ENCODE measurements around the gene NPTX2.
A peak's percentile ranks its signal among the peaks of the same experiment; 100 is the strongest.
"Not testable (repeated sequence)": the region's sequence is repeated elsewhere in the genome, so short reads cannot be mapped to it uniquely, and the experiment has no call there.

The NPTX2 gene, protein sequence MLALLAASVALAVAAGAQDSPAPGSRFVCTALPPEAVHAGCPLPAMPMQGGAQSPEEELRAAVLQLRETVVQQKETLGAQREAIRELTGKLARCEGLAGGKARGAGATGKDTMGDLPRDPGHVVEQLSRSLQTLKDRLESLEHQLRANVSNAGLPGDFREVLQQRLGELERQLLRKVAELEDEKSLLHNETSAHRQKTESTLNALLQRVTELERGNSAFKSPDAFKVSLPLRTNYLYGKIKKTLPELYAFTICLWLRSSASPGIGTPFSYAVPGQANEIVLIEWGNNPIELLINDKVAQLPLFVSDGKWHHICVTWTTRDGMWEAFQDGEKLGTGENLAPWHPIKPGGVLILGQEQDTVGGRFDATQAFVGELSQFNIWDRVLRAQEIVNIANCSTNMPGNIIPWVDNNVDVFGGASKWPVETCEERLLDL

DNA sequence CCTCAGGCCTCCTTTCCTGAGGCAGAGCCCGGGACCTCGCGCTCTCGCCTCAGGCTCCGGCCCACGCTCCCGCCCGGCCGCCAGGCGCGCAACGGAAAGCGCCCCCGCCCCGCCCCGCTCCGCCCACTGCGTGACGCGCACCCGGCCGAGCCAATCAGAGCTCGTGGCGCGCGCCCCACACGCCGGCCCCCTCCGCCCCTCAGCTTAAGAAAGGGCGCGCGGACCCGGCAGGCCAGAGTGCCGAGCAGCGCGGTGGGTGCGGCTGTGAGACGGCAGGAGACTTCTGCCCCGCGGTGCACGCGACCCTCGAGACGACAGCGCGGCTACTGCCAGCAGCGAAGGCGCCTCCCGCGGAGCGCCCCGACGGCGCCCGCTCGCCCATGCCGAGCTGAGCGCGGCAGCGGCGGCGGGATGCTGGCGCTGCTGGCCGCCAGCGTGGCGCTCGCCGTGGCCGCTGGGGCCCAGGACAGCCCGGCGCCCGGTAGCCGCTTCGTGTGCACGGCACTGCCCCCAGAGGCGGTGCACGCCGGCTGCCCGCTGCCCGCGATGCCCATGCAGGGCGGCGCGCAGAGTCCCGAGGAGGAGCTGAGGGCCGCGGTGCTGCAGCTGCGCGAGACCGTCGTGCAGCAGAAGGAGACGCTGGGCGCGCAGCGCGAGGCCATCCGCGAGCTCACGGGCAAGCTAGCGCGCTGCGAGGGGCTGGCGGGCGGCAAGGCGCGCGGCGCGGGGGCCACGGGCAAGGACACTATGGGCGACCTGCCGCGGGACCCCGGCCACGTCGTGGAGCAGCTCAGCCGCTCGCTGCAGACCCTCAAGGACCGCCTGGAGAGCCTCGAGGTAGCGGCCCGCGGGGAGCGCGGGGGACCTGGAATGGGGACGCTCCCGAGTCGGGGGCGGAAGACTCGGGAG is at the start of gene NPTX2:
TSS of gene NPTX2 (plus strand) at position 235 of the 909 bp plus-strand sequence. CDS start at position 412, 177 bp downstream.
- peak; percentile 41 for DNase-seq (ENCODE audit: low spot score)

DNA sequence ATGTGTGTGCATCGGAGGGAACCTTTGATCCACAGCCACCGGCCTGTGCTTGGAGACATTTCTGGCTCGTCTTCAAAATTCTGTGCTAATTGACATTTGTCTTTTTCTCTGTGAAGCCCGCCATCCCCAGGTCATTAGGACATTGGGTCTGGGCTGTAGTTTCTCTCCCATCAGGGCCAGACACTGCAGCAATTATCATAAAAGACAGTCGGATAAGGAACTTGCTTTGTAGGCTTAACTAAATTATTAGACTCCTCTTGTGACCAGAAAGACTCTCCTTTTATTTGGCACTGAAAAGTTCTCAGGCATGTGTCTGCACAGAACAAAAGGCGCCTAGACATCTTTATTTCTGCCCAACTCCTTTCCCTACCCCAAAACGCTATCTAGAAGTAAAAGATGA is 49.1 kb upstream of the NPTX2 start:
- DNase-seq (ENCODE audit: low spot score) = no peak

DNA sequence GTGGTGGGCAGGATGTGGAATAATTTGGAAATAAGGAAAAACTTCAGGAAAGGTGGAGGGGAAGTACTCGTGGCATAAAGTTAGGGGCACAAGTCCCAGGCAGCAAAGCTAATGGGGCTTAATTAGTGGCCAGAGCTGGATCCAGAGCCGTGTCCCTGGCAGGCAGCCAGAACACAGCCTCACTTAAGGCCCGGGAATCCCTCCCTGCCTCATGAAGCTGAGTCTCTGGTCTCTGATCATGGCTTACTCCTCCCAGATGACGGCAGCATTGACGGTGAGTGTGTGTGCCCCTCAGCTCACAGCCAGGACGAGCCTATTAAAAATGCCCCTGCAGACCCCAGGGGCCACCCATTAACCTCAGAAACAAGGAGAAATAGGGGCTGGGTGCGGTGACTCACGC is 48.2 kb upstream of the NPTX2 start:
- DNase-seq (ENCODE audit: low spot score) = no peak

DNA sequence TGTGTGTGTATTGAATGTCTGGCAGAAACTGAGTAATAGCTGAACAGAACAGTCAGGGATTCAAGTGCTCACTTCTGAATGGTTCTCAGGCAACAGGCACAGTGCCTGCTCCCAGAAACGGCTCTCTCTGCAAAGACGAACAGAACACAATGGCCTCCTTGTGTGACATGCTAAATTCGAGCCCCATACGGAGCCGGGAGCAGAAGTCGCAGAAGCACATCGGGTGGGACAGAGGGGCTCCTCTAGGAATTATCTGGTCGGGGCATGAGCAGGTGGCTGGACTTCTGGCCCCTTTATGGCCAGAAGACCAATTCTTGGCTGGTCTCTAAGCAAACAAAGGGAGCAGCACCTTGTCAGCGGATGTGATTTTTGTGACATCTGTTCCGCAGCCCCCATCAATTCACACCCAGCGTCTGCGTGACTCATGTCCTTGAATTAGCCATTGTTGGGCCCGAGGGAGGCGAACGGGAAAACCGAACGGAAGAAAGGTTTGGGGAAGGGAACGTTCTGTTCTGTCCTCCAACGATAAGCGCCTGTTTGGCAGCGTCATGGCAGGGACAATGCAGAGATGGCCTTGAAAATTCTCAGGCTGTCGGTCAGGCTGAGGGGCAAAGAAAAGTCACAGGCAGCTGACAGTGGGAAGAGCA is 47.3 kb upstream of the NPTX2 start:
- no peak for DNase-seq (ENCODE audit: low spot score)

DNA sequence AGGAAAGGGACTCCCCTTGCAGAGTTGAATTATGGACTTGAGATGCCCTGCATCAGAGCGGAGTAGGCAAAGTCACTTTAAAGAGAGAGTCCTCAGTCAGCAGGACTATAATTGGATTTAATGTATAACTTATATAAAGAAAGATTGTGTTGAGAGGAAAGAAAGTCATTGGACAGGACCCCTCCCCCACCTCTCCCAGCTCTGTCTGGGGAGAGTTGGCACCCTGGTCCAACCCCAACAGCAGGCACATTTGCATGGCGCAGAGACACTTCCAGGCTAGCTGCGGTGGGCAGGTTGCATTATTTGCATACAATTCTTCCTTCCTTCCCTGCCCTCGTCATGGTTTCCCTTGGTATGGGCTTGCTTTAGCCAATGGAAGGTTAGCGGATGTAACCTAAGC is 46.1 kb upstream of the NPTX2 start:
- DNase-seq (ENCODE audit: low spot score) = no peak

DNA sequence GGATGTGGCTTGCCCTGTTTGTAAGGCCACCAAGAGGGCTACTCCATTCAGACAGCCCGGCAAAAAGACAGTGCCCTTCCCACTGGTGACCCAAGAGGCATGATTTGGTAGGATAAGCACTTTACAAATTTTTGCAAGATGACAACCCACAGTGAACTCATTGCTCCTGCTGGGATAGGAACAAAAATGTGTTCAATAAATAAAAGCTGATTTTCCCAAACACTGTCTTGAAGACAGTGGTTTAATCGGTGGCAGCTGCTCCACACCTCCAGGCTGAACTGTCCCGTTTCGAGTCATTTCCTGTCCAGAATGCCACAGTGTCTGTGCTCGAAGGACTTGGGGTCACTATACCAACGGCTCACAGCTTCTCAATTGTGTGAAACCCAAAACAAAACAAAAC is 45.1 kb upstream of the NPTX2 start:
- no peak for DNase-seq (ENCODE audit: low spot score)

DNA sequence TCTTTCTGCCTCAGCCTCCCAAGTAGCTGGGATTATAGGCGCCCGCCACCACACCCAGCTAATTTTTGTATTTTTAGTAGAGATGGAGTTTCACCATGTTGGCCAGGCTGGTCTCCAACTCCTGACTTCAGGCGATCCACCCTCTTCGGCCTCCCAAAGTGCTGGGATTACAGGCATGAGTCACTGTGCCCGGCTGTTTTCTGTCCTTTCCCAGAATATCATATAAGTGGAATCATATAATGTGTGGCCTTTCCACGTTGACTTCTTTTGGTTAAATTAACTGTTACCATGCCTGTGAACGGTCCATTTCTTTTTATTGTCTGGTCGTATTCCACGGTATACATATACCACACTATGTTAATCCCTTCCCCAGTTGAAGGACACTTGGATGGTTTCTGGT is 44.4 kb upstream of the NPTX2 start:
- DNase-seq (ENCODE audit: low spot score) = not testable (repeated sequence)

DNA sequence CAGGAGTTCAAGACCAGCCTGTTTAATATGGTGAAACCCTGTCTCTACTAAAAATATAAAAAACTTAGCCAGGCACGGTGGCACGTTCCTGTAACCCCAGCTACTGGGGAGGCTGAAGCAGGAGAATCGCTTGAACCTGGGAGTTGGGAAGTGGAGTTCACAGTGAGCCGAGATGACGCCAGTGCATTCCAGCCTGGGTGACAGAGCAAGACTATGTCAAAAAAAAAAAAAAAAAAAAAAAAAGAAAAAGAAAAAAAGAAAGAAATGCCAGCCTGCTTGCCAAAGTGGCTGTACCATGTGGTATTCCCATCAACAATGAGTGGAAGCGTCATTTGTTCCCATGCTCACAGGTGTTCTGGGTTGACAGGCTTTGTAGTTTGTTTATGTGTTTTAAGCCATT is 43.3 kb upstream of the NPTX2 start:
- DNase-seq (ENCODE audit: low spot score) = no peak

DNA sequence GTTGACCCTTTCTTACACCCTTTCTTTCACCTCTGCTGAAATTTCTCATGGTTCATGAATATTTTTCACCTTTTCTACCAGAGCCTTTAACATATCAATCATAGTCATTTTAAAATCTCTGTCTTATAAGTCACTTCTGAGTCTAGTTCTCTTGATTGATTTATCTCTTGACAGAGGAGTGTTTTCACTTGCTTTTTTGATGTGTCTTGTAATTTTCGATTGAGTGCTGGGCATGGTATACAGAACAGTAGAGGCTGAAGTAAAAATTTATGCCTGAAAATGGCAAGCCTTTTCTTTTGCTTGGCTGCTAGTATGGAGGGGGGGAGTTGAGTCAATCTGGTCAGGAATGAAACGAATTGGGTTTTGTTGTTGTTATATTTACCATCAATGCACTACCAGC is 41.2 kb upstream of the NPTX2 start:
- no peak for DNase-seq (ENCODE audit: low spot score)

DNA sequence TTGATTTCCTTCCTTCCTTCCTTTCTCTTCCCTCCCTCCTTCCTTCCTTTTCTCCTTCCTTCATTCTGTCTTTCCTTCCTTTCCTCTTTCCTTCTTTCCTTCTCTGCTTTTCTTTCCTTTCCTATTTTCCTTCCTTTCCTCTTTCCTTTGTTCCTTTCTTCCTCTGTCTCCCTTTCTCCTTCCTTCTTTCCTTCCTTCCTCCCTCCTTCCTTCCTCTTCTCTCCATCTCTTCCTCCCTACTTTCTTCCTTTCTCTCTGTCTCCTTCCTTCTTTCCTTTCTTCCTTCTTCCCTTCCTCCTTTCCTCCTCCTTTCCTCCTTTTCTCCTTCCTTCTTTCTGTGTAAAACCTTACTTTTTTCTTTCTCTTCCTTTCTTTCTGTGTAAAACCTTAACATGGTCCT is 32.3 kb upstream of the NPTX2 start:
- no peak for DNase-seq (ENCODE audit: low spot score)

DNA sequence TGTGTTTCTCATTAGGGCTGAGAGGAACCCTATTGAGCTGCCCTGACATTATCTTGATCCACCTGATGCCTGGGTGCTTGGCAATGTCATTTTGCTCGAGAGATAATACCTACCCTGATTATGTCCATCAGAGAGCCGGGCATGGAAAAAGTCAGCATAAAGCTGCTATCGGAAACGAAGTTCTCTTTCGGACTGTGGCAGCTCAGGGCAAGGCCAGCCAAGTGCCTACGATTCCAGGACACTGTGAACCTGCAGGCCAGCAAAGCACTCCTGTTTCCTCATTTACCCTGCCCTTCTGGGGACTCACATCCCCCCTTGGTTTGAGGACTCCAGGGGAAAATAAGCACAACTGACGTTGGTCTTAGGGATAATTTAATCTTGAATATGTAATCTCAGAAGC is 25.2 kb upstream of the NPTX2 start:
- no peak for DNase-seq (ENCODE audit: low spot score)

DNA sequence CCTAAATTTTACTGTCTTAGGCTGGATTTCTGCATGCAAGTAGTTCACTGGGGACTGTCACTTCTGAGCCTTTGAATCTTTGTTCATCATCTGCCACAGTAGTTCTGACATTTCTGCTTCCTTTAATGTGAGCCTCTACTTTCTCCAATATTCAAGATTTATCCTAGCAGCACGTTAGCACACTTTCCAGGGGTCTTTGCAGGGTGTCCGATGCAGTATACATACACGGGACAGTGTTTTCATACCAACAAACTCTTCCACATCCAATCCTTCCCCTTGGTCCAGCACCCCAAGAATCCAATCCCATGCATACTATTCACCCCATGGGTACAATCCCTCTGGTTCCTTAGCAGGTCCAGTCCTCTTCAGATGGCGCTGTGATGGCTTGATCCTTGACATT is 22.7 kb upstream of the NPTX2 start:
- DNase-seq (ENCODE audit: low spot score) = no peak

DNA sequence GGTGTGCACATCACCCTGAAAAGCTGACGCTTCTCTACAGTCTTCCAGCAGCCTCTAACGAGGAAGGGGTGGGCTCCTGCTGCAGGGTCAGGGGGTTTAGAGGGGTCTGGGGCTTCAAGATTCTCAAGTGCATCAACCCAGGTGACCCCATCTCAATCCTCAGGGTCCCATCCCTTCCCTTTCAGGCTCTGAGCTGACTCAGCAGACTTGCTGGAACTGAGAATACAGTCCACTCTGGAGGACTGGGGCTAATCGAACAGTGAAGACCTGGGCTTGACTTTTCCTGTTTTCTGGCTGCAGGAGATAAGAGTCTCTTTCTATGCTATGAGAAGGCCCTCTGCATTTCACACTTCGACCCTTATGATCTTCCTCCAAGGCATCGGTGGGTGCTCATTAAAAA is 22.3 kb upstream of the NPTX2 start:
- DNase-seq (ENCODE audit: low spot score) = no peak

DNA sequence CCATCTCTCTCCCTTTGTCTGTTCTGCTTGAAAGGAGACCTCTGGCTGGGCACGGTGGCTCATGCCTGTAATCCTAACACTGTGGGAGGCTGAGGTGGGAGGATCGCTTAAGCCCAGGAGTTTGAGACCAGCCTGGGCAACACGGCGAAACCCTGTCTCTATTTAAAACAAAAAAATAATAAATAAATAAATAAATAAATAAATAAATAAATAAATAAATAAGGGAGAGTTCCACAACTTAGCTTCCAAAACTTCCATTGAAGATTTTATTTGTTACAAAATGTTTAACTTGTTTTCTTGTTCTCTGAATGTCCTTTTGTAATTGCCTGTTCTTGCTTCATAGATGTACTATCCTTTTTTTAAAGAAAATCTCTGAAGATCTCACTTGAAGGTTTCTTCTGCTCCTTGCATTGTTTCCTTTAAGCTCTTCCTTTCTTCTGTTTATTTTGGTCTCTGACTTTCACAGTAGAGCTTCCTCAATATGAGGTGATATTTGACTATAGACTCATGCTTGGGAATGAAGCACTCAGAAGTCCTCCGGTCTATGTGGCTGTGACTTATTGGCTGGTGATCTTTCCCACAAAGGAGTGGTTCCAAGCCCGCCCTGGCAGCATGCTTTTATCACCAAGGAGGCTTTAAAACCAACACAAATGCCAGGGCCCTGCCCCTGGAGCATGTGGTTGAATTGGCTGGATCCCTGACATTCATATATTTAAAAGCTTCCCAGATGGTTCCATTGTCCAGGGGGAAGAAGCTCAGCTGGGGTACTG is 18.1 kb upstream of the NPTX2 start:
- DNase-seq (ENCODE audit: low spot score) = no peak

DNA sequence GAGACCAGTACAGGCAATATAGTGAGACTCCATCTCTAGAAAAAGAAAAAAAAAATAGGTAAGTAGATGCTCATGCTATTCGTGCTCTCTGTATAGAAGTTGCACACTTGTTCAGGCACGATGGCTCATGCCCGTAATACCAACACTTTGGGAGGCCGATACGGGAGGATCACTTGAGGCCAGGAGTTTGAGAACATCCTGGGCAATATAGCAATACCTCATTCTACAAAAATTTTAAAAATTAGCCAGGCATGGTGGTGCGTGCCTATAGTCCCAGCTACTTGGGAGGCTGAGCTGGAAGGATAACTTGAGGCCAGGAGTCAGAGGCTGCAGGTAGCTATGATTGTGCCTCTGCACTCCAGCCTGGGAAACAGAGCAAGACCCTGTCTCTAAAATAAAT is 17.2 kb upstream of the NPTX2 start:
- DNase-seq (ENCODE audit: low spot score) = no peak

DNA sequence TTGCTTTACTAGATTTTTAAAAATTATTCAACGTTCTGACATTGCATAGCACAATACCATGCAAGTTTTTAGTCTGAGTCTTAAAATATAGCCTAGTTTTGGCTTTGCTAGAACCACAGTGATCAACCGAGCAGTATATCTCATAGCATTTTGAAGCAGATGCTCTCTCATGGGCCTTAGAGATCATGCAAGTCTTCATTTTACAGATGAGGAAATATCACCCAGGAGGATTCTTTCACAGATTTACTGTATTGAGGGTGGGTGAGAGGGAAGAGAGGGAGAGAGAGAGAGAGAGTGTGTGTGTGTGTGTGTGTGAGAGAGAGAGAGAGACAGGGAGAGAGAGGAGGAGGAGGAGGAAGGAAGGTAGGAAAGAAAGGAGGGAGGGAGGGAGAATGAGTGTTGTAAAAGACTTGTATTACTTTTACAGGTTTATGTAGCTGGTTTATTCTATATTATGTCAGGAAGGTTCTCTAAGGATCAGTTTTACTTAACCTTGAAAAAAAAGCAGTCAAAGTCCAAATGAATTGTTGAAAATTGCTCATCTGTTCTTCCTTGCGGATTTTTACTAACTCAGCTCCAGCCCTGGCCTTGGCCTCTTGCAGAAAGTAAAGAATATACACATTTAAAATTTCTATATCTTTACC is 14.2 kb upstream of the NPTX2 start:
- DNase-seq (ENCODE audit: low spot score) = no peak

DNA sequence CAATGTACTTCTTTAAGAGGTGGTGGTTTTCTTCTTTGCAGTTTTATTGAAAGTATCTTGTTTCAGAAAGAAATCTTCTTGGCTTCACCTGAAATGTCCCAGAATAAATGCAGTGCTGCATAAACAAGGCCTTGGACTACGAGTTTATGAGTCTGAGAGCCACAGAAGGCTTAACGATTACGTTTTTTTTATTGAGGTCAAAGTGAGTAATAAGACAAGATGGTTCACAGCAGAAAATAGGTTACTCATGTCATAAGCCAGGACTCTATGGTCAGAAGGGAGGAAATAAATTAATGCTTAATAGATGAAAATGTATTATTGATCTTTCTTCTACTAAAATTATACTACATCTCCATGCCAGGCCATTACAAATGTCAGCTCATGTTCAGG is 13.7 kb upstream of the NPTX2 start:
- no peak for DNase-seq (ENCODE audit: low spot score)

DNA sequence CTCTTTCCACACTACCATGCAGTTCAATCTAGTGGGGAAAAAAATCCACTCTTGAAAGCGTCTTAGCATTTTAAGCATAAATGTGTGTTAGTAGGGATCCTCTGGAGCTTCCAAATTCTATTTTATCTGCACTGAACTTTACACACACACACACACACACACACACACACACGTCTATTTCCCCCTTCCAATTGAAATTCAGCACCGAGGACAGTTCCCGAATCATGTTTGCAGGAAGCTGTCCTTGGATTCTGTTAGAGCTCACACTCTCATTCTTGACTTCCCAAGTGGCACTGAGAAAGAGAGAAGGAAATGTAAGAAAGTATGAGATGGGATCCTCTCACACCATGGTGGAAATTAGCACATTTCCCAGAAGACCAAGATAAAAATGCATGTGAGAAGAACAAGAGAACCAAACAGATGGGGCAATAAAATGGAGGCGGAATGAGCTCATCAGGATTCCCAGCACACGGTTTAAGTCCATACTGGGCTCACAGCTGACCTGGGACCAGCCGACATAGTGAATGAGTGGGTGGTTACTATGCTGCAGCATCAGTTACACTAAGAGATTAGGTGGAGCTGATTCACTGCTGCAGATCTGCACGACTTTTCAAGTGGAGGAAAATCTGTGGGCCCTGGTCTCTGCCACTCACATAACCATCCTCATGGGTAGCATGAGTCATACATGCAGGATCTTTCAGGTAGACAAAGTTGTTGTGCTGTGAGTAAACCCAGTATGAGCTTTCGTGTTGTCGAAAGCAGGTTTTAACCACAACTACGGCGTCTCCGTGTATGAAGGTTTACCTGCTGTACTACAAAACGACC is 3.3 kb upstream of the NPTX2 start:
- no peak for DNase-seq (ENCODE audit: low spot score)

DNA sequence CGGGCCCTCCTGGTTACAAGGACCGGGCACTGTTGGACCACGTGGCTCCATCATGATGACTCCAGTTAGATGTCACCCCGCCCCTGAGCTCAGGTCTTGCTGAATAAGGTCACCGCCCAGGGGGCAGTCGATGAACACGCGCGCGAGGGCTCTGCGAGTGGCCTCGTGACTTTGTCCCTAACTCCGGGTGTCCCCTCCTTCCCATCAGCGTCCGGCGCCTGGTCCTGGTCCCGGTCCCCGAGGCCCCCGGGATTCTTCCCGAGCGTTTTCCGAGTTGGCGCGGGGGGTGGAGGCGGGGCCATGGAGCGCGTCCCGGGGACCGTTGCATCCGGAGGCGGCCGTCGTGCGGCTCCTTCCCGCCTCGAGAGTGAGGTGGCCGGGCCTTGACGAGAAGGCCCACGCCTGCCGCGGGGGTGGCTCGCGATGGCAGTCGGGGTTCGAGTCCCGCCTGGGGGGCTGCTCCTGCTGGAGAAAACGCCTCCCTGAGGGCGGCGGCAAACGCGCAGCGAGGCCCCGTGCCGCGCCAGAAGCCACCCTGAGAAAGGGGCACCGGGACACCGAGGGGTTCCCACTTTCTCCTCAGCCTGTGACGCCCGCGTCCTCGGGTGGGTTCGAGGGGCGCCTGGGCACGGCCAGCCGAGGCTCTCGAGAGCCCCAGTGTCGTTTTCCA is 569 bp upstream of the NPTX2 start:
- no peak for DNase-seq (ENCODE audit: low spot score)

DNA sequence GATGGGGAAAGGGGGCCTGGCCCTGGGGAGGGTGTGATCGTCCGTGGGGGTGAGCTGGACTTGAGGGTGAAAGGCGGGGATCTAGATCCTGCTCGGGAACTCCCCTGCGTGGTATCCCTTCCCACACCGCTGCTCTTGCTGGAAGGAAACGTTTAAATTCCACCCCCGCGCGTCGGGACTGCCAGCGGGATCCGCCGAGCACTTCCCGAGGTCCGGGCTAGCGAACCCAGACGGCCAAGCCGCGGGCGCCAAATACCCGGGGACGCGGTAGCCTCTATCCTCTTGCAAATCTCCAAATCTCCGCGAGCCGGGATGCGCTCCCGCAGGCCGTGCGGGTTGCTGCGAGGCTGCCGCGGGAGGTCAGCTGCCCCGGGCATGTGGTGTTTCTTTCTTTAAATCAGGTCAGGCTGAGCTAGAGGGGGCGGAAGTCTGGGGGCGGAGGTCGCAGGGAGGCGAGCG is 904 bp downstream of the NPTX2 start:
- DNase-seq (ENCODE audit: low spot score) = no peak

Measured in HuH-7.5 (cell line).